ENCODE measurements around the gene PLOD1.
"Not testable (repeated sequence)": the region's sequence is repeated elsewhere in the genome, so short reads cannot be mapped to it uniquely, and the experiment has no call there.

Gene PLOD1

DNA sequence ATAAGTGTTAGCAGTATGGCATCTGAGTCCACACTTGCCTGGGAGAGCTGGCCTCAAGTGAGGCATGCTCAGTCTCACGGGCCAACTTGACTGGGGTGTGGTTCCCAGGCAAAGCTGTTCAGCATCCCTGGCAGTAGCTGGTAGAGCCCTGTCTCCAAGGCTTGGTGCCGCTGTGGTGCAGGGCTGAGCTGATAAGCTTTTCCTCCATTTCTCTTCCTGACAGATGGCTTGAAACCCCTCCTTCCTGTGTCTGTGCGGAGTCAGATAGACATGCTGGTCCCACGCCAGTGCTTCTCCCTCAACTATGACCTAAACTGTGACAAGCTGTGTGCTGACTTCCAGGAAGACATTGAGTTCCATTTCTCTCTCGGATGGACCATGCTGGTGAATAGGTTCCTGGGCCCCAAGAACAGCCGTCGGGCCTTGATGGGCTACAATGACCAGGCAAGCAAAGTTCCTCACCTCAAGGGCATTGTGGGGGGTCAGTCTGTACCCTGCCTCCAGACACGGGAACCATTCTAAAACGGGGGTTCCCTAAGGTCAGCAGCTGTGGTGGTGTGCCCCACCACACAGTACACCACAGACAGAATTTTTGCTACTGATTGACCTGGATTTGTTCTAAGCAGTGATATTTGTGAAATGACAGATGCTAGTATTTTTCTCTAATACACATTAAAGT lies 71.1 kb downstream of the PLOD1 start:
- no peak for TF ChIP-seq CTCF (conservative IDR thresholded peaks at IDR 0.05; ENCODE audit: low read depth, low read length)
- H3K4me3 ChIP-seq (ENCODE audit: low read depth, low read length), result no peak overlapping the region
- DNase-seq (ENCODE audit: low read depth), result no peak

- TF ChIP-seq CTCF (conservative IDR thresholded peaks at IDR 0.05; ENCODE audit: low read depth, low read length), result no peak
- DNase-seq (ENCODE audit: low read depth), result no peak
- H3K4me3 ChIP-seq (ENCODE audit: low read depth, low read length), result no peak overlapping the region
These were observed 71.8 kb downstream of the PLOD1 start for GRCh38 chr1:12006167-12006921.

DNA sequence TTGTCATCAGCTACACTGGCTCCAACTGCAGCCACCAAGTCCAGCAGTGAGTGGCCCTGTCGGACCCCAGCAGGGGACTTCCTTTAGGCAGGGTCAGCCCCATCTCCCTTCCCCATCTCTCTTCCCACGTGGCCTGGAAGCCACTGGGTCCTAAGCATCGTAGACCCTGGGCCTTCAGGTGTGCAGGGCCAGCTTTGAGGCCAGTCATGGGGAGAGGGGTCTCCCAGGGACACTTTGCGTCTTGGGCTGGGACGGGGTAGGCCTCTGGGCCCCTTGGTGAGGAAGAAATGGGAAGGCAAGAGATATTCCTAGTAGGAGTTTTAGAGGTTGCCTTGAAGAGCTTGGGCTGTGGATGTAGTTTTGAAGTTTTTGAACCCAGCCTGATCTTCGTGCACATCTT lies 72.7 kb downstream of the PLOD1 start:
- DNase-seq (ENCODE audit: low read depth), result no peak
- no peak overlapping the region for H3K4me3 ChIP-seq (ENCODE audit: low read depth, low read length)
- TF ChIP-seq CTCF (conservative IDR thresholded peaks at IDR 0.05; ENCODE audit: low read depth, low read length), result no peak

- not testable (repeated sequence) for DNase-seq (ENCODE audit: low read depth); H3K4me3 ChIP-seq (ENCODE audit: low read depth, low read length)
These were observed 73.8 kb downstream of the PLOD1 start for GRCh38 chr1:12008355-12008754.

- no peak for DNase-seq (ENCODE audit: low read depth)
- TF ChIP-seq CTCF (conservative IDR thresholded peaks at IDR 0.05; ENCODE audit: low read depth, low read length), result no peak
These were observed 74.9 kb downstream of the PLOD1 start for GRCh38 chr1:12009318-12009947.

DNA sequence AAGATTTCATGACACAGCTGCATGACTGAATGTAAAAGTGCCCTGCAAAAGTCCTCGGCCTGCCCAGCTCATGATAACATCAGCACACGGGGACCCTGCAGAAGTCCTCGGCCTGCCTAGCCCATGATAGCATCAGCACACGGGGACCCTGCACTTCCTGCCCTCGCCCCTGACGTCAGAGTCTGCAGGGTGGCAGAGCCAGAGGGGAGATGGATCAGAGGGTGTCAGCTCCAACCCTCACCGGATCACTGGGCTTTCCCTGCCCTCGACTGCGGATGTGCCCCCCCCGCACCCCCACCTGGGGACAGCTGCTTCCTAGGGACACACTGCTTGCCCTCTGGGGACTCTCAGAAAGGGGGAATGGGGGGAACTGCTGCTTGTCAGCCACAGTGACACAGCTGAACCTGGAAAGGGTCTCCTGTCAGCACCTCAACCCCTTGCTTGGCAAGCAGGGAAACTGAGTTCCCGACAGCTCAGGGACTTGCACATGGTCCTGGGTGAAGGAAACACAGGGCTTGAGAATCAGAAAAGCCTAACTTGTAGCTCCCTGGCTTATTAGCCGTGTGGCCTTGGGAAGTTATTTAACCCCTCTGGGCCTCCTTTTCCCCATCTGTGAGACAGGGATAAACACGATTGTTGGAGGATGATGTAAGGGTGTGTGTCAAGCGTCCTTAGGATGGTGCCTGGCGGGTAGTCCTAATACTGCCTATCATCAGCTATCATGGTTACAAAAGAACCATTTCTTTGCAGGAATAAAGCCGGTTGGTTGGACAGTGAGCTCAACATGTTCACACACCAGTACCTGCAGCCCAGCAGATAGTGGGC lies 76.4 kb downstream of the PLOD1 start:
- H3K4me3 ChIP-seq (ENCODE audit: low read depth, low read length), result no peak overlapping the region
- TF ChIP-seq CTCF (conservative IDR thresholded peaks at IDR 0.05; ENCODE audit: low read depth, low read length), result no peak
- no peak for DNase-seq (ENCODE audit: low read depth)

More at GRCh38 chr1:12009318-12009947, 74.9 kb downstream of the PLOD1 start:
- H3K4me3 ChIP-seq (ENCODE audit: low read depth, low read length), result no peak overlapping the region

DNA sequence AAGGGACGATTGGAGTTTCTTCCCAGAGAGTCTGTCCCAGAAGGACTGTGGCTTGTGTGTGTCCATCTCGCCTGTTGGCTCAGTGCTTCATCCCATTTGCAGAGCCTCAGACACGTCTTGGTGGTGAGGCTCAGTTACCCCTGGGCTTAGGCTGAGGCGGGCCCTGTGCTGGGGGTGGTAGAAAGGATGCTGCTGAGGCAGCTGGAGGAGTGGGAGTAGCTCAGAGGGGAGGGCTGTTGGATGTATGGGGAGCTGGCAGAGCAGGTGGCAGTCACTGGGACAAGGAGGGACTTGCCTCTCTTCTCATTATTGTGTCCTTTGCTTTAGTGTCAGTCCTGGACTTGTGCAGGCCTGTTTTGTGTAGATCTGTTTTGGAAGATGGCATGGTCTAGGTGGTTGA lies 77.5 kb downstream of the PLOD1 start:
- no peak for TF ChIP-seq CTCF (conservative IDR thresholded peaks at IDR 0.05; ENCODE audit: low read depth, low read length)
- H3K4me3 ChIP-seq (ENCODE audit: low read depth, low read length), result no peak overlapping the region
- no peak for DNase-seq (ENCODE audit: low read depth)

Measured in choroid plexus epithelial cell (primary cell).